Neural cell (in vitro differentiated cells): ENCODE measurements around the gene SNX24. TPM values are rescaled to one million over a fixed set of nuclear protein-coding genes. Genes with fewer than 3 reads are reported as not detected.

ENCODE experiments used
- H2AFZ ChIP-seq: fragments of 200-600, 300-800 bp; sonication (generic), shearing (Covaris generic); 2 replicates; pipeline ENCODE4 v1.6.0; 2014; ENCODE audit warnings: low read depth, mild to moderate bottlenecking, antibody characterized with exemption, low read length, moderate library complexity
- H3F3A ChIP-seq: fragments of 200-600 bp; shearing (Covaris generic); 2 replicates; pipeline ENCODE4 v1.6.1; 2016; ENCODE audit warnings: mild to moderate bottlenecking, moderate library complexity, mixed read lengths, antibody characterized with exemption, low read length; ENCODE audit not compliant: insufficient read depth, poor library complexity, severe bottlenecking
- H3K27ac ChIP-seq: fragments of 200-600, 300-800 bp; sonication (generic), shearing (Covaris generic); 2 replicates; pipeline ENCODE4 v1.5.1; 2014; ENCODE audit warnings: mild to moderate bottlenecking, low read length, moderate library complexity
- H3K27me3 ChIP-seq: fragments of 300-800, 200-600 bp; sonication (generic), shearing (Covaris generic); 2 replicates; pipeline ENCODE4 v1.6.0; 2014; ENCODE audit warnings: mild to moderate bottlenecking, low read depth, low read length, moderate library complexity; ENCODE audit not compliant: insufficient read depth
- H3K36me3 ChIP-seq: fragments of 300-800, 200-600 bp; sonication (generic), shearing (Covaris generic); 2 replicates; pipeline ENCODE4 v1.5.1; 2014; ENCODE audit warnings: mild to moderate bottlenecking, antibody characterized with exemption, low read length, moderate library complexity; ENCODE audit not compliant: insufficient read depth
- H3K4me2 ChIP-seq: fragments of 300-800, 200-600 bp; sonication (generic), shearing (Covaris generic); 2 replicates; pipeline ENCODE4 v1.6.0; 2014; ENCODE audit warnings: mild to moderate bottlenecking, low read length
- H3K4me3 ChIP-seq: fragments of 300-800, 200-600 bp; sonication (generic), shearing (Covaris generic); 2 replicates; pipeline ENCODE4 v1.5.1; 2014; ENCODE audit warnings: mild to moderate bottlenecking, low read length, moderate library complexity
- H3K79me2 ChIP-seq: fragments of 200-600 bp; shearing (Covaris generic); replicated peaks from 2 replicates; pipeline ENCODE4 v1.6.0; 2014; ENCODE audit warnings: mild to moderate bottlenecking, low read length, moderate library complexity; ENCODE audit not compliant: insufficient read depth
- H3K9ac ChIP-seq: fragments of 300-800, 200-600 bp; sonication (generic), shearing (Covaris generic); 2 replicates; pipeline ENCODE4 v1.6.1; 2016; ENCODE audit warnings: mild to moderate bottlenecking, low read length, mixed read lengths
- H3K9me2 ChIP-seq: fragments of 200-600 bp; shearing (Covaris generic); 2 replicates; pipeline ENCODE4 v1.6.1; 2016; ENCODE audit warnings: mild to moderate bottlenecking, low read length, mixed read lengths; ENCODE audit not compliant: insufficient read depth
- H3K9me3 ChIP-seq: fragments of 200-600, 300-800 bp; sonication (generic), shearing (Covaris generic); 2 replicates; pipeline ENCODE4 v1.6.1; 2016; ENCODE audit warnings: mild to moderate bottlenecking, mixed run types, low read length, moderate library complexity, mixed read lengths
- H4K20me1 ChIP-seq: fragments of 200-600 bp; shearing (Covaris generic); 2 replicates; pipeline ENCODE4 v1.6.1; 2016; ENCODE audit warnings: mild to moderate bottlenecking, mixed run types; ENCODE audit not compliant: insufficient read depth
- CTCF ChIP-seq: fragments of 450-650 bp; IDR thresholded peaks from 2 replicates; pipeline ENCODE4 v1.5.1; 2014; ENCODE audit warnings: antibody characterized with exemption, mild to moderate bottlenecking, moderate library complexity; ENCODE audit not compliant: poor library complexity, severe bottlenecking
- EP300 ChIP-seq: fragments of 450-650 bp; conservative IDR thresholded peaks from 2 replicates; pipeline ENCODE4 v1.6.1; 2014; ENCODE audit warnings: antibody characterized with exemption, mild to moderate bottlenecking, moderate library complexity; ENCODE audit not compliant: poor library complexity, severe bottlenecking
- EZH2 ChIP-seq: fragments of 200-600, 300-800 bp; shearing (Covaris generic), sonication (generic); IDR thresholded peaks from 2 replicates; pipeline ENCODE4 v1.6.1; 2014; ENCODE audit warnings: antibody characterized with exemption, low read length, borderline replicate concordance, mild to moderate bottlenecking; ENCODE audit not compliant: insufficient read depth, poor library complexity, severe bottlenecking
- MXI1 ChIP-seq: fragments of 450-650 bp; conservative IDR thresholded peaks from 2 replicates; pipeline ENCODE4 v1.6.1; 2014; ENCODE audit warnings: antibody characterized with exemption, mild to moderate bottlenecking; ENCODE audit not compliant: poor library complexity, severe bottlenecking
- POLR2AphosphoS5 ChIP-seq: IDR thresholded peaks from 2 replicates; pipeline ENCODE4 v1.6.1; 2012
- RAD21 ChIP-seq: fragments of 450-650 bp; conservative IDR thresholded peaks from 2 replicates; pipeline ENCODE4 v1.6.1; 2014; ENCODE audit warnings: antibody characterized with exemption, mild to moderate bottlenecking, moderate library complexity
- REST ChIP-seq: IDR thresholded peaks from 2 replicates; pipeline ENCODE4 v1.6.1; 2012; ENCODE audit warnings: borderline replicate concordance
- SMC3 ChIP-seq: fragments of 450-650 bp; conservative IDR thresholded peaks from 2 replicates; pipeline ENCODE4 v1.6.1; 2014; ENCODE audit warnings: antibody characterized with exemption, mild to moderate bottlenecking, moderate library complexity; ENCODE audit not compliant: poor library complexity
- TAF1 ChIP-seq: IDR thresholded peaks from 2 replicates; pipeline ENCODE4 v1.6.1; 2012; ENCODE audit warnings: low read depth
- polyA plus RNA-seq: library from polyadenylated mRNA; depleted of rRNA; stranded (reverse); fragments of >200 nt; gene quantifications from 2 replicates; pipeline ENCODE4 v1.2.3, GENCODE V29; 2014

Gene SNX24
- polyA plus RNA-seq, 1 donor from 2014 or later, result 12.8 TPM

DNA sequence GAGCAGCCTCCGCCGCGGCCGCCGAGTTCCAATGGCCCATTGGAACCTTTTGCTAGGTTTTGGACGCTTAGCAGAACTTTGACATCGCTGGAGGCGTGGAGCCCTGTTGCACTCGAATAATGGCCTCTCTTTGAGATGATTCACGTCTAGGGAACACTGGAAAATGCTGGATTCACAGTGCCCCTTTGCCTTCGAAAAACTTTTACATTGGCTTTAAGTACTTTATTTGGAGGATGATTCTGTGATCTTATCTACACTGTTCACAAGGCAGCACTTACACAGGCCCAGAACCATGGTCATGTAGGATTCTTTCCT lies 191.6 kb downstream of the SNX24 start:
- no peak overlapping the region for H3K27ac ChIP-seq
- no peaks in the 10 kb centered on the region for H3K36me3 ChIP-seq
- H3K4me3 ChIP-seq, result peak overlapping the region; percentile 75
- no peak overlapping the region for H3K9ac ChIP-seq
- no peaks in the 10 kb centered on the region for H3K9me3 ChIP-seq
- no peaks in the 10 kb centered on the region for H3K79me2 ChIP-seq
- H2AFZ ChIP-seq, result no peak overlapping the region
- H3K9me2 ChIP-seq, result no peaks in the 10 kb centered on the region
- H4K20me1 ChIP-seq, result no peaks in the 10 kb centered on the region
- peak overlapping the region; percentile 57 for H3K4me2 ChIP-seq
- H3K27me3 ChIP-seq, result peaks cover 66% of the 10 kb centered on the region
- H3F3A ChIP-seq, result no peaks in the 10 kb centered on the region
- TF ChIP-seq REST, result no peak
- TF ChIP-seq EZH2, result no peak
- no peak for TF ChIP-seq RAD21
- TF ChIP-seq SMC3, result no peak
- no peak for TF ChIP-seq EP300
- no peak for TF ChIP-seq POLR2AphosphoS5
- TF ChIP-seq TAF1, result no peak
- TF ChIP-seq MXI1, result no peak
- no peak for TF ChIP-seq CTCF

DNA sequence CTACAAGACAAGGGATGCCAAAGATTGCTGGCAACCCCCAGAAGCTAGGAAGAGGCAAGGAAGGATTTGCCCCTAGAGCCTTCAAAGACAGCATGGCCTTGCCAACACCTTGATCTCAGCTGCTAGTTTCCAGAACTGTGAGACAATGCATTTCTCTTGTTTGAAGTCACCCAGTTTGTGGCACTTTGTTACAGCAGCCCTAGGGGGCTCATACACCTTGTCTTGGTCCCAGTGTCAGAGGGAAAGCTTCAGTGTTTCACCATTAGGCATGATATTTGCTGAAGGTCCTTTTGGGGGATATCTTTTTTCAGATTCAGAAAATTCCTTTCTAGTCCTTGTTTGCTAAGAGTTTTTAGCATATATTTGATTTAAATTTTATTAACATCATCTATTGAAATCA lies 194.3 kb downstream of the SNX24 start:
- no peaks in the 10 kb centered on the region for H4K20me1 ChIP-seq
- no peak overlapping the region for H3K27ac ChIP-seq
- TF ChIP-seq MXI1 (no peak), POLR2AphosphoS5 (no peak), EZH2 (no peak), EP300 (no peak), REST (no peak), CTCF (no peak), TAF1 (no peak), RAD21 (no peak), SMC3 (no peak)
- H2AFZ ChIP-seq, result no peak overlapping the region
- H3K4me3 ChIP-seq, result no peak overlapping the region
- no peaks in the 10 kb centered on the region for H3K9me3 ChIP-seq
- no peak overlapping the region for H3K4me2 ChIP-seq
- no peaks in the 10 kb centered on the region for H3K9me2 ChIP-seq
- peaks cover 52% of the 10 kb centered on the region for H3K27me3 ChIP-seq
- H3K9ac ChIP-seq, result no peak overlapping the region
- H3K79me2 ChIP-seq, result no peaks in the 10 kb centered on the region
- H3F3A ChIP-seq, result no peaks in the 10 kb centered on the region
- H3K36me3 ChIP-seq, result no peaks in the 10 kb centered on the region
